Stimulated activated CD8-positive, alpha-beta memory T cell treated with anti-CD3 and anti-CD28 coated beads, Interleukin-15, amount 100 ng/mL, for 24 hours (primary cell): Measurements from ENCODE around the gene ZNF587B.
A peak's percentile ranks its signal among the peaks of the same experiment; 100 is the strongest.
"Not testable (repeated sequence)": the region's sequence is repeated elsewhere in the genome, so short reads cannot be mapped to it uniquely, and the experiment has no call there.

ENCODE experiments used
- DNase-seq: peaks from one replicate; pipeline ENCODE4 v3.0.0-alpha.2; 2020; ENCODE audit warnings: low read depth

The ZNF587B gene

DNA sequence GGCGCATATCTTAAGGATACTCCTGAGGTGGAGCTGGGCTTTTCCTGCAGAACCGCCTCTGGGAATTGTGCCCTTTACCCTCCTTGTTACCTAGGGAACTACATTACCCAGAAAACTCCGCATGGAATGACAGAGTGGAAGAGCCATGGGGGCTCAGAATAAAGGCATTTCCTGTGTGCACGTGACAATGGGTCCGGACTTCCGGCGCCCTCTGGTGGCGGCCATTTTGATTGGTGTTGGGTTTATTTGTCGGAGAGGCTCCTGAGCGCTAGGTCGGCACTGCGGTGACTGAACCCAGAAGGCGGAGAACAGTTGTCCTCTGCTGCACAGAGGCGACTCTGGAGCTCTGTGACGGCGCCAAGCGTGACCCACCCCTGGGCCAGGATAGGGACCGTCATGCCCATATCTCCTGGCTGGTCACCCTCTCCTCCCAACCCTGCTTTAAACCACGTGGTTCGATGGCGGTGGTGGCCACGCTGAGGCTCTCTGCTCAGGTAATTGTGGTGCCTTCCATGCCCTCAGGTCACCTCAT, at the start of gene ZNF587B:
ZNF587B (plus strand) TSS at position 229 of the 532 bp plus-strand sequence; CDS start at position 459, 230 bp downstream.
- no peak for DNase-seq

DNA sequence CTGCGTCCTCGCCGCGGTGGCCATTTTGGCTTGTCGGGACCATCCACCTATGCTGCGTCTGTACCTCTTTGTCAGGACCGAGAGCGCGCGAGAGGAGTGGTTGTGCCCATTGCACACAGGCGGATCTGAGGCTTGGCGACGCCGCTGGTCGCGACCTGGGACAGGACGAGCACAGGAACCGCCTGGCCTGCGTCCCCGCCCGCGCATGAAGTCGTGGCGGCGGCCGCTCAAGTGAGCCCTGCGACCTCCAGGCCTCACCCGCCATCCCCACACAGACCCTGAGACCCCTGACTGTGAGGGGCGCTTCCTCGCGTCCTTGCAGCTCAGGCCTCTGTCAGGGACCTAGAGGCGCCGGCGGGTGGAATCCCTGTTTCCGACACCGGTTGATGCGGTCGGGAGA, 43.8 kb upstream of the ZNF587B start:
- no peak for DNase-seq

DNA sequence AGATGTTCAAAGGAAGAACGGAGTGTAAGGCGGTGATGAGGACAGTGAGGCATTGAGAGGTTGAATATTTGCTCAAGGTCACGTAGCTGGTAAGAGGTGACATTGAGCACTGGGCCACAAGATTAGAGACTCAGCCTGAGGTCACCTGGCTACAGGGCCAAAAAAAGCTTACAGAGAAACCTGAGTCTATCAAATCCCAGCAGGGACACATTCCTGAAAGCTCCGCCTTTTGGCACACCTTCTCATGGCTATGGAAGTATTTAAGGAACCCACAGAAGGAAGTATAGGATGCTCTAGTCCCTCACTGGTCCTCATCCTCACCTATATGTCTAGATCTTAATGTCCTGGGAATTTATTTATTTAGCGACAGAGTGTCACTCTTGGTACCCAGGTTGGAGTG, 43.2 kb upstream of the ZNF587B start:
- DNase-seq, result no peak

DNA sequence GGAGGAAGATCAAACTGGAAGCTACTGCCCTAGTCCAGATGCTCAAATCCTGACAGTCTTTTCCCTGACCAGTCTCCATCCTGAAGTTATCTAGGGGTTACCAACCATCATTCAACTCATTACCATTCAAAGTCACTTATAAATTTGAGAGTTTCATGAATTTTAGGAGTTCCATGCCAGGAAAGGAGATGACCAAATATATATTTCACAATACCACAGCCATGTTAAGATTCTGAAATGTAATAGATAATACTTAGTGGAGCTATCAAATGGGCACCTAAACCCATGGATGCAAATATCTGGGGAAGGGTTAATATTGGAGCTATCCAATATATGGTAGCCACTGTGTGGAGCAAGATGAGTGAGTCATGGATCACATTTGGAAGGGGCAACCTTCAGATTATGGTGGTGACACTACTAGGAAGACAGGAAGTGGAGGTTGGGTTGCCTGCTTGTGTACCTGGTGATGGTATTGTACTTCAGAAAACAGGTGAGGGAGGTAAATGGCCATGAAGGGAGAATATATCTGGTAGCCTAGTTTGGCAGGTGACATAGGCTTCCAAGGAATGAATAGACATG, 41.9 kb upstream of the ZNF587B start:
- DNase-seq, result no peak

DNA sequence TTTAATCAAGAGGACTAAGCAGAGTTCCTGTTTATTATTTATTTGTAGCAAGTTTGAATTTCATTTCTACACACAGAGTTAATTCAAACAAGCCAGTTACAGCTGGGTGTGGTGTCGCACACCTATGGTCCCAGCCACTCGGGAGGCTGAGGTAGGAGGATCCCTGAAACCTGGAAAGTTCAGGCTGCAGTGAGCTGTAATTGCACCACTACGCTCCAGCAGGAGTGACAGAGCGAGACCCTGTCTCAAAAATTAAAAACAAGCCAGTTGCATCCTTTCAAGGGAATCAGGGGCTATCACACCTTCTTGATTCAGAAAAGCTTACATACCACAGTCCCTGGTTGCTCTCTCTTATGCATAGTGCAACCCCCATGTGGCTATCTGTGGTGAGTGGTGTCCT, 40.8 kb upstream of the ZNF587B start:
- no peak for DNase-seq

DNA sequence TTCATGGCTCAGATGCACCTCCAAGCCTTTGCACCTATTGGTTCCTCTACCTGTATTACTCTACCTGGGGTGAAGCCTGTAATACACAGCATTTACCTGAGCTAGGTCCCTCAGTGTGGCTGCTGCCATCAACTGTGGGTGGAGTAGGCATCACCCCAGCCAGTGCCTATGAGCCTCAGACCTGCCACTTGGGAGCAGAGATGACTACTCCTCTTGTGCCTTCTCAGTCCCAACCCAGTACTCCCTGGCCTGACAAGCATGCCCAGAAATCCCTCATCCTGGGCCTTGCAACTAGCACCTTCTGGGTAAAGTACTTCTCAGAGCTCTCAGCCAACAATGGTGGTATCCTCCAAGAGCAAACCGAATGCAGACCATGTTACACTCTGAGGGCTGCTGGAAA, 33.5 kb upstream of the ZNF587B start:
- DNase-seq, result not testable (repeated sequence)

DNA sequence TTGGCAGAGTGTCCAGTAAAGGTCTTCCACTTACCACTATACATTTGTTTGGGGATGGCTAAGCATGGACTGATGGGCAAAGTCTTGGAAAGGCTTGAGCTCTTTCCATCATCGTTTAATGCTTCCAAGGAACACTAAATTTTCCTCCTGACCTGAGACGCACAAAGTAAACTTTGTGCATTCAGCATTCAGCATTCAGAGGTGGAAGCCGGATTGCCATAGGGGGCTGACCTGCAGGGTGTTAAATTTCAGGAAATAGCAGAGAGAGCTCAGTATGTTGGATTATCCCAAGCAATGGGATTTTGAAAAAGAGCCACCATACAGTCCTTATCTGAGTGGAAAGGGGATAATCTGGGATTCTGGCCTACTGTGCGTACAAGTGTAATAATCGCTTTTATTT, 29.4 kb upstream of the ZNF587B start:
- DNase-seq, result no peak

DNA sequence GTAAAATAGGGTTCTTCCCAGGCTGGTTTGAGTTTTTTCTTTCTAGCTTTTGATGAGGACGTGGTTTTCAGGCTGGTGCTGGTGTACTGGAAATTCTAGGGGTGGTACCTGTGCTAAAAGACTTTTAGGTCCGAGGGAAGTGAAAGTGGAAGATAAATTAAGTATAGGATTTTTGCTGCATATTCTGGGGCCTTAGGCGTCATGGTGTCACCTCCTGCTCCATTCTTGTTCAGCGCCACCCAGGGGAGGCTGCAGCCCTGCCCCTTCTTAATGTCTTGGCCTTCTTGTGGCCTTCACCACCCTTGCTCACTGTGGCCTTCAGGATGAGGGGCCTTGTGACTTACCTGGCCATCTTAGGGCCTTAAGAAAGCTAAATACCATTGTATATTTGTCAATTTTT, 27.8 kb upstream of the ZNF587B start:
- no peak for DNase-seq

DNA sequence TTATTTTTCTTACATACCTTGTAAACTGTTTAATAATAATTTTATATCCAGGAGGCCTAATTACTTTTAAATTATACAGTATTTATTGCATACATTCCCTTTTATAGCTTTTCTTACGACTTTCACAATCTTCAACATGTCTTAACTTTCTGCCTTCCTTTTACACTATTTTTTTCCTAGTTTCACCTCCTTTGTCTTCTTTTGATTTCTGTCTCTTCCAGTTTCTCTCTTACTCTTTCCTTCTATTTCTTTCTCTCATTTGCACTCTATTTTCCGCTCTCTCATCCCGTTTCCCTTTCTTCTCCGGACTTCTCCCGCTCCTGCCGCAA, 26.9 kb upstream of the ZNF587B start:
- no peak for DNase-seq

DNA sequence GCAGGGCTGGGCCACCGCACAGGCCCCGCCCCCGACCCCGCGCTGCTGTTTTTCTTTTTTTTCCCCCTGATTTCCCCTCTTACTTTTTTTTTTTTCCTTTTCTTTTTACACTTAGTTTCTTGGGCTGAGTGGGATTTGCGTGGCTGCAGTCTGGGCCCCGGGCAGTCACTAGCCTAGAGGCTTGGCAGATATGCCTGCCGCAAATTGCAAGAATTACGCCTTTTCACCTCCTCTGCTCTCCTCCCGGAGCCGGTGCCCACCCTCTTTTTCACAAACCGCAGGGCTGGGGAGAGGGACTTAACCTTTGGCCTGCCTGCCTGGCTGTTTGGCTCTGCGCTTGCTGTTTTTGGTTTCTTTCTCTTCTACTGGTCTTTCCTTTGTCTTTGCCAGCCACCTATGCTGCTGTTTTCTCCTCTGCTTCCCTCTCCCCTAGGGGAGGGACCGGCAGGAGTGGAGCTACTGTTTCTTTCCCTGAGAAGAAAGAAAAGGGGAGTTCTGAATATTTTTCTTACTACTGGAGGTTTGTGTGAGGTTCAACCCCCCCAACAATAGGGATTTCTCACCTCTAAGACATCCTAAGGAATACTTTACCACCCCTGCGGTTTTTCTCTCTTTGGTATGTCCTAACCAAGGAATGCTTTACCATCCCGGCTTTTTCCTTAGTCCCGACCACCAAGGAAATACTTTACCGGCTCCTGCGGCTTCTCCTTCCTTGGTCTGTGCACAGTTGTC, 26.3 kb upstream of the ZNF587B start:
- no peak for DNase-seq

DNA sequence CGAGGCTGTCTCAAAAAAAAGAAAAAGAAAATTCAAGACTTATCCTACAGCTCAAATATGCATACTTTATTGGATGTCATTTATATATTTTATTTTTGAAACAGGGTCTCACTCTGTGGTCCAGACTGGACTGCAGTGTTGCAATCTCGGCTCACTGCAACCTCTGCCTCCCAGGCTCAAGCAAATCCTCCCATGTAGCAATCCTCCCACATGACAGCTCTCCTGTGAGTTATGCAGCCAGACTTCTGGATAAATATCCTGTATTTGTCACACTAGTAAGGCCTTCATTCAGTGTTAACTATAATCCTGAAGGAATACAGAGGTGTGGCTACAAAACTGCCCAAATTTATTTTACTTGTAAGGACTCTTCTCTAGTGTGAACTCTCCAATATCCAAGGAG, 22.6 kb upstream of the ZNF587B start:
- DNase-seq, result no peak

DNA sequence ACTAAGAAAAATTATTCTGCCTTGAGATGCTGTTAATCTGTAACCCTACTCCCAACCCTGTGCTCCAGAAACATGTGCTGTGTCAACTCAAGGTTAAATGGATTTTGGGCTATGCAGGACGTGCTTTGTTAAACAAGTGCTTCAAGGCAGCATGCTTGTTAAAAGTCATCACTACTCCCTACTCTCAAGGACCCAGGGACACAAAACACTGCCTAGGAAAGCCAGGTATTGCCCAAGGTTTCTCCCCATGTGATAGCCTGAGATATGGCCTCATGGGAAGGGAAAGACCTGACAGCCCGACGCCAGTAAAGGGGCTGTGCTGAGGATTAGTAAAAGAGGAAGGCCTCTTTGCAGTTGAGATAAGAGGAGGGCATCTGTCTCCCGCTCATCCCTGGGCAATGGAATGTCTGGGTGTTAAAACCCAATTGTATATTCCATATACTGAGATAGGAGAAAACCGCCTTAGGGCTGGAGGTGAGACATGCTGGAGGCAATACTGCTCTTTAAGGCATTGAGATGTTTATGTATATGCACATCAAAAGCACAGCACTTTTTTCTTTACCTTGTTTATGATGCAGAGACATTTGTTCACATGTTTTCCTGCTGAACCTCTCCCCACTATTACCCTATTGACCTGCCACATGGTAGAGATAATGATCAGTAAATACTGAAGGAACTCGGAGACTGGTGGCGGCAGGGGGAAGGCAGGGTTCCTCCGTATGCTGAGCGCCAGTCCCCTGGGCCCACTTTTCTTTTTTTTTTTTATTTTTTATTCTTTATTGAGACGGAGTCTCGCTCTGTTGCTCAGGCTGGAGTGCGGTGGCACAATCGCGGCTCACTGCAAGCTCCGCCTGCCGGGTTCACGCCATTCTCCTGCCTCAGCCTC, 19.4 kb upstream of the ZNF587B start:
- DNase-seq, result not testable (repeated sequence)

DNA sequence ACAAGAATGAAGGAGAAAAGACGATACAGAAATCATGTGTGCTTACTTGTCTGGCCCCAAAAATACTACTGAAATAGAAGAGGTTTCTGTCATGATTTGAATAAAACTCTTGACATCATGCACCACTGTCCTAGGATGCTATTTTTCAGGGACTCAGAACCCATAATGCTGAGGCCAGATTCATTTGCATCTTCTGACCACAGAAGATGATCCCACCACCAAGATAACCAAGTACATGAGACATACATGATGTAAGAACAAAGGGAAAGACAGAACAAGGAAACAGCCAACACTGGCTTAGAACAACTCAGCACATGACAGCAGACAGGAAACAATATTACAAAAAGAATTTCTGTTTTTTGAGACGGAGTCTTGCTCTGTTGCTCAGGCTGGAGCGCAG, 17.9 kb upstream of the ZNF587B start:
- no peak for DNase-seq

DNA sequence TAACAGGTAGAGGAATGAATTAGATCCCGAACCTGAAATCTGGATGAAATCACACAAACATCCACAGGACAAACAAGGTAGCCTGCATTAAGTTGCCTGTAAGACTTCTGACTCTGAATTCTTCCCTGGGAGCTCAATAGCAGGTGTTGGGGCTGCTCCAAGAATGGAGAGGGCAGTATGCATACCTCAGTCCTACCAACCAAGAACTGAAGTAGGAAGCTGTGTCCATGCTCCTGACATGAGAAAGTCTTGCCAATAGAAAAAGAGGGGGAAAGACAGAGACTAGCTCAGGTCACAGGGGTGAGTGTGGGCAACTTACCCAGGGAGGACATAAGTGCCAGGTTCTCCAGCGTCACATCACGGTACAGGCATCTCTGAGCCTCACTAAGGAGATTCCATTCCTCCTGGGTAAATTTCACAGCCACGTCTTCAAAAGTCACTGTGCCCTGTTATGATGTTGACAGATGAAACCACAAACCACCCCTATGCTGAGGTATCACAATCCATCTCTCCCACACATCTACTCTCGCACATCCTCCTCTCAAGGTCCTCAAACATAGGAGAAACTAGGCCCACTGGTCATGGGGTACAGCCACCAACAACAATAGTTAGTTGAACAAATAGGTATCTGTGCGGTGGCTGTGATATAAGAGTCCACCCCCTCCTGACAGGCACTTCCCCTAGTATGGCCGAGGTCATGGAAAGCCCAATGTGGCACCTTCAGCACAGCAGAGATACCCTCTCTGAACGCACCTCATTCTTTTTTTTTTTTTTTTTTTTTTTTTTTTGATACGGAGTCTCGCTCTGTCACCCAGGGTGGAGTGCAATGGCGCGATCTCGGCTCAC, 16.9 kb upstream of the ZNF587B start:
- DNase-seq, result not testable (repeated sequence)

DNA sequence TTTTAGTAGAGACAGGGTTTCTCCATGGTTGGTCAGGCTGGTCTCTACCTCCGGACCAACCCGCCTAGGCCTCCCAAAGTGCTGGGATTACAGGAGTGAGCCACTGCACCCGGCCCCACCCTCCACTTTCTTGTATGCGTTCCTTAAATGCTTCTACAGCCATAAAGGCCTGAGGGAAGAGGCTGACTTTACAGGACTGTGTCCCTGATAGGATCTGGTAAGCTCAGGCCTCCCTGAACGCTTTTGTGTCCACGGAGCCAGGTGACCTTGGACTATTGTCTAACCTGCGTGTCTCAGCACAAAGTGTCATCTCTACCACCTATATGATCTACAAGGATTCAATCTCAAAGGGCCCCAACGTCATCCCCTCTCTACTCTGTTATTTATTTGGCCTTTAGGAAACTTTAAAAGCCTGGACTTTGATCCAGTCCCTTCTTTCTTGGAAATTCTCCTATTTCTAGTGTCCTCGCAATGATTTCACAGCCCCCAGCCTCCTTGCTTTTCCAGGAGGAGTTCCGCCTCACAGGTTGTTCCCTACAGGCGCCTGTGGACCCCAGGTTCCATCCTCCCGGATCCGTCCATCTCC, 16.1 kb upstream of the ZNF587B start:
- no peak for DNase-seq

DNA sequence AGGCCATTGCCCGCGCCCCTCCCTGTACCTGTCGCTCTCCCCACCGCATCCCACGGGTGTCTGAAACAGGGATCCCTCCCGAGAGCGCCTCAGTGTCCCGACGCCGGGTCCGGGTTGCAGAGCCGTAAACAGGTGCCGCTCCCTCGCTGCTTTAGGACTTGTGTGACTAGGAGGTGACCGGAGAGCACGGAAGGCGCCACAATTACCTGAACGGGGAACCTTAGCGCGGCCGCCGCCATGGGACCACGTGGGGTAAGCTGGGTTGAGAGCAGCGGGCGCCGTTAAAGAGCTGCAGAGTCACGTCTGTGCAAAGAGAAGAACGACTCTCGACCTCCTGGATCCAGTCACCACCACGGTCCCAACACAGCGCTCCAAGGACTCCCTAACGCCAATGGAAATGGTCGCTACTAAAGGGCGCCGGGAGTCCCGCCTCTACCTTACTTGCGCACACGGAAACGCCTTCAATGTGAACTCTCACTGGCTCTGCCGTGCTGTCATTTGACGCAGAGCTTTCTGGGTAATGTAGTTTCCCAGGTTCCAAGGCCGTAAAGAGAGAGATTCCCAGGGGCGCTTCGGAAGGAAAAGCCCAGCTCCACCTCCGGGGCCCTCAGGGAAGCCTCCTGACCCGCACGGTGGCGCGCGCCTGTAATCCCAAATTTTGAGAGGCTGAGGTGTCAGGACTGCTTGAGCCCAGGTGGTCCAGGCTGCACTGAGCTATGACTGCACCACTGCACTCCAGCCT, 15.4 kb upstream of the ZNF587B start, which contains the start of gene ZNF552:
ZNF552 (minus strand) TSS at position 409 of the 742 bp plus-strand sequence; CDS start at position 239, 170 bp downstream.
- peak; percentile 33 for DNase-seq

DNA sequence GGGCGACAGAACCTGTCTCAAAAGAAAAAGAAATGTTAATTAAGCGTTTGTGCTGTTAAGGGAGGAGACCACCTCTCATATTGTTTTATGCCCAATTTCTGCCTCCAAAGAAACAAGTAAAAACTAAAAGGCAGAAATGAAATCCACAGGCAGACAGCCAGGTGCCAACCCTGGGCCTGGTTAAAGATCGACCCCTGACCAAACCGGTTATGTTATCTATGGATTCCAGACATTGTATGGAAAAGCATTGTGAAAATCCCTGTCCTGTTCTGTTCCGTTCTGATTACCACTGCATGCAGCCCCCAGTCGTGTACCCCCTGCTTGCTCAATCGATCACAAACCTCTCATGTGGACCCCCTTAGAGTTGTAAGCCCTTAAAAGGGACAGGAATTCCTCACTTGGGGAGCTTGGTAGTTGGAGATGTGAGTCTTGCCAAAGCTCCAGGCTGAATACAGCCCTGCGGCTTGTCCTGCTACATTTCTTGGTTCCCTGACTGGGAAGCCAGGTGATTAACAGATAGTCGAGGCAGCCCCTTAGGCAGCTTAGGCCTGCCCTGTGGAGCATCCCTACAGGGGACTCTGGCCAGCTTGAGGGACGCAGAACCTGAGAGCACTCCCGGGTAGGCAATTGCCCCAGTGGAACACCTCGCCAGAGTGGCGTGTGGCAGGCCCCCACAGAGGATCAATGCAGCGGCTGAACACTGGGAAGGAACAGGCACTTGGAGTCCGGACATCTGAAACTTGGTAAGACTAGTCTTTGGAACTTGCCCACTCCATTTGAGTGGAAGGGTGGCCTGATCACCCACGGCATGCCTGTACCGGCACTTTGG, 14.6 kb upstream of the ZNF587B start:
- no peak for DNase-seq

DNA sequence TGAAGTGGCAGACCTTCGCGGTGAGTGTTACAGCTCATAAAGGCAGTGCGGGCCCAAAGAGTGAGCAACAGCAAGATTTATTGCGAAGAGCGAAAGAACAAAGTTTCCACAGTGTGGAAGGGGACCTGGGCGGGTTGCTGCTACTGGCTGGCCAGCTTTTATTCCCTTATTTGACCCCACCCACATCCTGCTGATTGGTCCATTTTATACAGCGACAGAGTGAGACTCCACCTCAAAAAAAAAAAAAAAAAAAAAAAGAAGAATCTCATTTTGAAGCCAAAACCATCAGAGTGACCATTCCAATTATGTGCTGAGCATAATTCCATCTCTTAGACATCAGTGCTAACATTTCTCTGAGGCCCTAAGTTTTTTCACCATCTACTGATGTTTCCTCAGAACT, 13.4 kb upstream of the ZNF587B start:
- DNase-seq, result no peak

DNA sequence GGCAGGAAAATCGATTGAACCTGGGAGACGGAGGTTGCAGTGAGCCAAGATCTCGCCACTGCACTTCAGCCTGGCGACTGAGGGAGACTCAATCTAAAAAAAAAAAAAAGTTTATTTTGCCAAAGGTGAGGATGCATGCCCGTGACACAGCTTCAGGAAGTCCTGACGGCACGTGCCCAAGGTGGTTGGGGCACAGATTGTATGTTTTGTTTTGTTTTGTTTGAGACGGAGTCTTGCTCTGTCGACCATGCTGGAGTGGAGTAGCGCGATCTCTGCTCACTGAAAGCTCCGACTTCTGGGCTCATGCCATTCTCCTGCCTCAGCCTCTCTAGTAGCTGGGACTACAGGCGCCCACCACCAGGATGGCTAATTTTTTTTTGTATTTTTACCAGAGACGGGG, 12.1 kb upstream of the ZNF587B start:
- DNase-seq, result no peak

DNA sequence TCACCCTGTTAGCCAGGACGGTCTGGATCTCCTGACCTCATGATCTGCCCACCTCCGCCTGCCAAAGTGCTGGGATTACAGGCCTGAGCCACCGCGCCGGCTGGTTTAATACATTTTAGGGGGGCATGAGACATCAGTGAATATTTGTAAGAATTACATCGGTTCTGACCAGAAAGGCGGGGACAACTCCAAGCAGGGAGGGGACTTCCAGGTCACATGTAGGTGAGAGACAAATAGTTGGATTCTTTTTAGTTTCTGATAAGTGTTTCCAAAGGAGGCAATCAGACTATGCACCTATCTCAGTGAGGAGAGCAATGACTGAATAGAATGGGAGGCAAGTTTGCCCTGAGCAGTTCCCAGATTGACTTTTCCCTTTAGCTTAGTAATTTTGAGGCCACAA, 11.7 kb upstream of the ZNF587B start:
- no peak for DNase-seq
